GM18526 (cell line): Measurements from ENCODE around the gene KDM2B.

ENCODE experiments used
- POLR2A ChIP-seq: IDR thresholded peaks from 3 replicates; pipeline ENCODE4 v1.6.1; 2011; ENCODE audit not compliant: insufficient read length; ENCODE audit errors: extremely low read depth

KDM2B gene

GRCh38 chr12:121538699-121539061 lies 42.1 kb downstream of the KDM2B start:
- TF ChIP-seq POLR2A: no peak

DNA sequence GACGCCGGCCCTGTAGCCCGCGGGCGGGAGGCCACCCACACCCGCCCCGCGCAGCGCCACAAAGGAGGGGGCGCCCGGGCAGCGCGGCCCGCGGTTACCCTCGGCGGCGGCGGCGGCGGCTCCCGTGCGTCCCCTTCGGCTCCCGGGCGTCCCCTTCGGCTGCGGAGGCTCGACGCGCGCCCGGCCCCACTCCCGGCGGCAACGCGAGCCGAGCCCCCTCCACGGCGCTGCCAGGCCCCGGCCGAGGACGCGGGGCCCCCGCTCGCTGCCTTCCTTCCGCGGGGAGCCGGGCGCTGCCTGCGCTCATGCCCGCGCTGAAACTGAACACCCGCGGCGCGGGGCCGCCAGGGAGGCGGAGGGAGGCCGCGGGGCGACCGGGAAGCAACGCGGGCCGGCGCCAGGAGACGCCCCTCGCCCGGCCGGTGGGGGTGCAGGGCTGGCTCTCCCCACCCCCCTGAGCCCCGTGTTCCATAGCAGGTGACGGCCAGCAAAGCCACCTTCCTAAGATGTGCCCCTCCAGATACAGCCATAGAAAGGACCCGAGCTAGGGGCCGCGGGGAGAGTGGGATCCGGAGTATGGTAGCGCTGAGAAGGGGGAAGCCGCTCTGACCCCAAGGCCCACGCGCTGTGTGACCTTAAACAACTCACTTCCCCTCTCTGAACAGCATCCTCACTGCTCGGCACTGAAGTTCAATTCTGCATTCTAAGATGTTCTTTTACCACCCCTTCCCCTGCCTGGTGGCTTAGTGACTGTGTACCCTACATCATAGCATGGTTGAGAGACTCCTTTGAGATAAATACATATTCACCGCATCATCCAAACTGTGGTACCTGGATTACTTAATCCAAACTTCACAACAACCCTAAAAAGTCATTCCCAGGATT lies 42.8 kb downstream of the KDM2B start:
- peak; percentile 22 for TF ChIP-seq POLR2A

DNA sequence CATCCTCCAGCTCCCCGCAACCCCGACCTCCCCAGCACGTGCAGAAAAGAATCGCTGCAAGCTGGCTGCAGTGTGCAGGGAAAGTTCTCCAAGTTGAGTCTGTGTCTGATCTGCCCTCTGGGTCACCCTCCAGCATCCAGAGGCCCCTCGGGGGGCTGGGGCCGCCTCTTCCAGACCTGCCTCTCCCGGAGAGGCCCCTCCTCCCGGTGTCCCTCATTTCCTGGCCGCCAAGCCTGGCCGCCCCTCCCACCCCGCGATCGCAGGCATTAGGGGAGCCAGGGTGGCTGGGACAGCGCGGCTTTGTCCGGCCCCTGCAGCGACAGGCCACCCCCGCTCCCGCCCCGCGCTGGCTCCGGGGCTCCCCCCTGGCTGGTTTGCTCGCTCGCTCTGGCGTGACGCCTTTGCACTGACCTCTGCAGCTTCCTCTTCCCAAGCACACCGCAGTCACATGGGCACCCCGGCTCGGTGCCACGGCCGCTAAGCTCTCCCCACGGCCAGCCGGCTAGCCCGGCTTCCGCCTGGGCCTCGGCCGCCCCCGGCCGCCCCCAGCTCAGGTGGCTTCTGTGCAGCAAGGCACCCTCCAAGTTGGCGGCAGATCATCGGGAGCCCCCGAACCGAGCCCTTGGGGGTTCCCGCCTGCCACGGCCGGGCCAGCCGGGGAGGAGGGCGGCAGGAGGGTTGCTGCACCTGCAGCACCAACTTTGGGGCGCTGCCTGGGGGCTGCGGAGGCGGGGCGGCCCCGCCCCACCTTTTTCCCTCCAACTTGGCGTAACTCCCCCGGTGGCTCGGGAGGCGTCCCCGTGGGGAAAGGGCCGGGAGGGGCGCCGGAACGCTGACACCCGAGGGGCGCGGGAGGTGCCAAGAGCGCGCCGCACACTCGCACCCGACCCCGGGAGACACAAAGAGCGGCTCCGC lies 43.7 kb downstream of the KDM2B start:
- TF ChIP-seq POLR2A: peak; percentile 84

GRCh38 chr12:121536054-121536898 lies 44.5 kb downstream of the KDM2B start:
- TF ChIP-seq POLR2A: peak; percentile 36

GRCh38 chr12:121535150-121536053 lies 45.4 kb downstream of the KDM2B start:
- no peak for TF ChIP-seq POLR2A

- peak; percentile 36 for TF ChIP-seq POLR2A
Measured at GRCh38 chr12:121534495-121535148, 46.2 kb downstream of the KDM2B start.

DNA sequence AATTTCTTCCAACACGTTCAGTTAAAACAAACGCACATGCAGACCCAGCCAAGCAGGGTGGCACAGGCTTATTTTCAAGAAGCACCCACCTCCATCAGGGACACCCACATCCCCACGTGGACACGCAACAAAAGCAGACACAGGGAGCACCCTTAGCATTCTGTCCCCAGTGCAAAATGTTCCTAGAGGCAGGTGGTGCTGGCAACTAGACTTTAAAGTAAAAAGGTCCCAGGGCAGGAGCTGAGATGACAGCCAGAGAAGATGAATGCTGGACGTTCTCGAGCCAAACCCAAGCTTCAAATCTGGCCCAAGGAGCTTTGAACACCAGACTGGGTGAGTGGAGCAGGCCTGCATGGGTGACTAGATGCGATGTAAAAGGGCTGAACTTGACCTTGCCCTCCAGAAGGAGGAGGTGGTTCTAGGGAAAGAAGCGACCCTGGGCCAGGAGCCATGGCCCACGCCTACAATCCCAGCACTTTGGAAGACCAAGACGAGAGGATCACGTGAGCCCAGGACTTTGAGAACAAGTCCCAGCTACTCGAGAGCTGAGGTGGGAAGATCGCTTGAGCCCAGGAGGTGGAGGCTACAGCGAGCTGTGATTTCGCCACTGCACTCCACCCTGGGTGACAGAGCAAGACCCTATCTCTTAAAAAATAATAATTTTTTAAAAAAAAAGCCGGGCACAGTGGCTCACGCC lies 47.3 kb downstream of the KDM2B start:
- TF ChIP-seq POLR2A: no peak

GRCh38 chr12:121532503-121533393 lies 48.1 kb downstream of the KDM2B start:
- no peak for TF ChIP-seq POLR2A

DNA sequence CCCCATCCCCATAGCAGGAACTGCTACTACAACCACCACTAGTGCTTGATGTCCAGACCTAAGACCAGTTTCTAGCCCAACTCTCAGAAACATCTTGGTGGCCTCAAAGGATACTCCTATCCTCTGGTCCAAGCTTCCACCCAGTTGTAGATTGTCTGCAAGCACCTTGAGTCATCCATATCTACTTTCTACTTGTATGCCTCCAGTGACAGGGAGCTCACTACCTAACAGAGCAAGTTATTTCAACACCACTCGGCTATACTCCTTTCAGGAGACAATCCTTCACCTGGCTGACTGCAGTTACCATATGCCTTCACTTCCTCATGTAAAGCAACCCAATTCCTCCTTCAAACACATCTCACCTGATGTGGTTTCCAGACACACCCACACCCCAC lies 49.5 kb downstream of the KDM2B start:
- TF ChIP-seq POLR2A: no peak

GRCh38 chr12:121530600-121531355 lies 50.0 kb downstream of the KDM2B start:
- TF ChIP-seq POLR2A: no peak

GRCh38 chr12:121529184-121529583 lies 51.6 kb downstream of the KDM2B start:
- TF ChIP-seq POLR2A: no peak
